Neural progenitor cell (in vitro differentiated cells): Measurements from ENCODE around the gene SIPA1. TPM values are rescaled to one million over a fixed set of nuclear protein-coding genes. Genes with fewer than 3 reads are reported as not detected.

Experiments
- DNase-seq: peaks from one replicate; pipeline ENCODE4 v3.0.0-alpha.2; 2016; ENCODE audit warnings: low spot score
- H2AFZ ChIP-seq: fragments of 200-600 bp; sonication (generic); replicated peaks from 2 replicates; pipeline ENCODE4 v1.6.1; 2016; ENCODE audit warnings: antibody characterized with exemption
- H3F3A ChIP-seq: fragments of 200-600 bp; sonication (generic); 2 replicates; pipeline ENCODE4 v1.6.1; 2016; ENCODE audit warnings: antibody characterized with exemption, low read depth
- H3K27ac ChIP-seq: fragments of 200-600 bp; sonication (generic); 2 replicates; pipeline ENCODE4 v1.5.1; 2016; ENCODE audit warnings: mild to moderate bottlenecking
- H3K27me3 ChIP-seq: fragments of 200-600 bp; sonication (generic); 2 replicates; pipeline ENCODE4 v1.6.1; 2016; ENCODE audit warnings: mild to moderate bottlenecking, moderate library complexity
- H3K36me3 ChIP-seq: fragments of 200-600 bp; sonication (generic); 2 replicates; pipeline ENCODE4 v1.5.1; 2016
- H3K4me1 ChIP-seq: fragments of 200-600 bp; sonication (generic); 2 replicates; pipeline ENCODE4 v1.6.1; 2016; ENCODE audit warnings: mixed run types
- H3K4me2 ChIP-seq: fragments of 200-600 bp; sonication (generic); 2 replicates; pipeline ENCODE4 v1.6.1; 2016
- H3K4me3 ChIP-seq: fragments of 200-600 bp; sonication (generic); 2 replicates; pipeline ENCODE4 v1.5.1; 2016
- H3K79me2 ChIP-seq: fragments of 200-600 bp; sonication (generic); 2 replicates; pipeline ENCODE4 v1.6.1; 2016; ENCODE audit warnings: low read depth
- H3K9ac ChIP-seq: fragments of 200-600 bp; sonication (generic); 2 replicates; pipeline ENCODE4 v1.6.1; 2016
- H3K9me3 ChIP-seq: fragments of 200-600 bp; sonication (generic); 2 replicates; pipeline ENCODE4 v1.5.1; 2016; ENCODE audit warnings: low read depth
- H4K20me1 ChIP-seq: fragments of 200-600 bp; sonication (generic); 2 replicates; pipeline ENCODE4 v1.6.1; 2016; ENCODE audit warnings: low read depth
- H3K27ac Mint-ChIP-seq: 3 replicates; pipeline ENCODE4 v1.8.0; 2021; ENCODE audit warnings: mixed read lengths
- H3K27me3 Mint-ChIP-seq: 2 replicates; pipeline ENCODE4 v1.8.0; 2022; ENCODE audit warnings: low read depth, mild to moderate bottlenecking, inconsistent platforms, moderate library complexity, mixed read lengths; ENCODE audit not compliant: insufficient read depth
- H3K36me3 Mint-ChIP-seq: 3 replicates; pipeline ENCODE4 v1.8.0; 2021; ENCODE audit warnings: mixed read lengths
- H3K4me1 Mint-ChIP-seq: 3 replicates; pipeline ENCODE4 v1.8.0; 2021; ENCODE audit warnings: mixed read lengths
- H3K4me3 Mint-ChIP-seq: 3 replicates; pipeline ENCODE4 v1.8.0; 2021; ENCODE audit warnings: mild to moderate bottlenecking, moderate library complexity, mixed read lengths
- H3K9me3 Mint-ChIP-seq: 3 replicates; pipeline ENCODE4 v1.8.0; 2020; ENCODE audit warnings: mixed read lengths
- EZH2 ChIP-seq: fragments of 200-600 bp; sonication (generic); IDR thresholded peaks from 2 replicates; pipeline ENCODE4 v1.6.1; 2017; ENCODE audit warnings: antibody characterized with exemption, mild to moderate bottlenecking, moderate library complexity
- EZH2phosphoT487 ChIP-seq: fragments of 200-600 bp; sonication (generic); IDR thresholded peaks from 2 replicates; pipeline ENCODE4 v1.6.1; 2017; ENCODE audit warnings: antibody characterized with exemption
- total RNA-seq: library from RNA; depleted of rRNA; stranded (reverse); fragments of >200 nt; gene quantifications from 2 replicates; pipeline ENCODE4 v1.2.3, GENCODE V29; 2015; ENCODE audit warnings: low replicate concordance
- TF ChIP-seq, protein P1 (sequence below): fragments of 200-600 bp; sonication (generic); IDR thresholded peaks from 2 replicates; pipeline ENCODE4 v1.5.1; 2017; ENCODE audit warnings: antibody characterized with exemption, mild to moderate bottlenecking

Gene SIPA1
- total RNA-seq, 1 donor from 2014 or later, result 4.7 TPM

DNA sequence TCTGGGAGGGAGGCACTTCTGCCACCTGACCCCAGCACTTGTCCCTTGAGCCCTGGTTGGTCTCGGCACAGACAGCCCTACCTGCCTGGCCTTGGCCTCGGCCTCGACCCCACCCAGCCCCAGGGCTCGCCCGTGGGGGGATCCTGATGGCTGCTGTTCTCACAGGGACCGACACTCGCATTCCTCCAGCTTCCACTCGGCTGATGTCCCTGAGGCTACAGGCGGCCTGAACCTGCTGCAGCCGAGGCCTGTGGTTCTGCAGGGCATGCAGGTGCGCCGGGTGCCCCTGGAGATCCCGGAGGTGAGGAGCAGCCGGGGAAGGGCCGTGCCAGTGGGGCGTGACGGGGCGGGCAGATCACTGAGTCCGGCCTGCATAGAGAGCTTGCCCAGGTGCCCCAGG lies 17.2 kb upstream of the SIPA1 start:
- no peak overlapping the region for H3K27ac Mint-ChIP-seq
- Histone ChIP-seq H3K9me3 (no peaks in the 10 kb centered on the region), H3K4me3 (no peak overlapping the region), H3K36me3 (no peaks in the 10 kb centered on the region), H3K9ac (no peak overlapping the region), H3K4me1 (peaks cover 6% of the 10 kb centered on the region), H3K27me3 (no peaks in the 10 kb centered on the region), H4K20me1 (peaks cover 10% of the 10 kb centered on the region), H3K27ac (no peak overlapping the region), H2AFZ (no peak overlapping the region), H3F3A (peaks cover 5% of the 10 kb centered on the region), H3K79me2 (peaks cover 19% of the 10 kb centered on the region), H3K4me2 (no peak overlapping the region)
- H3K27me3 Mint-ChIP-seq, result peaks cover 2% of the 10 kb centered on the region
- peaks cover 7% of the 10 kb centered on the region for H3K36me3 Mint-ChIP-seq
- no peak for TF ChIP-seq EZH2
- TF ChIP-seq, protein P1, sequence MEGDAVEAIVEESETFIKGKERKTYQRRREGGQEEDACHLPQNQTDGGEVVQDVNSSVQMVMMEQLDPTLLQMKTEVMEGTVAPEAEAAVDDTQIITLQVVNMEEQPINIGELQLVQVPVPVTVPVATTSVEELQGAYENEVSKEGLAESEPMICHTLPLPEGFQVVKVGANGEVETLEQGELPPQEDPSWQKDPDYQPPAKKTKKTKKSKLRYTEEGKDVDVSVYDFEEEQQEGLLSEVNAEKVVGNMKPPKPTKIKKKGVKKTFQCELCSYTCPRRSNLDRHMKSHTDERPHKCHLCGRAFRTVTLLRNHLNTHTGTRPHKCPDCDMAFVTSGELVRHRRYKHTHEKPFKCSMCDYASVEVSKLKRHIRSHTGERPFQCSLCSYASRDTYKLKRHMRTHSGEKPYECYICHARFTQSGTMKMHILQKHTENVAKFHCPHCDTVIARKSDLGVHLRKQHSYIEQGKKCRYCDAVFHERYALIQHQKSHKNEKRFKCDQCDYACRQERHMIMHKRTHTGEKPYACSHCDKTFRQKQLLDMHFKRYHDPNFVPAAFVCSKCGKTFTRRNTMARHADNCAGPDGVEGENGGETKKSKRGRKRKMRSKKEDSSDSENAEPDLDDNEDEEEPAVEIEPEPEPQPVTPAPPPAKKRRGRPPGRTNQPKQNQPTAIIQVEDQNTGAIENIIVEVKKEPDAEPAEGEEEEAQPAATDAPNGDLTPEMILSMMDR, result no peak
- no peak for TF ChIP-seq EZH2phosphoT487
- H3K9me3 Mint-ChIP-seq, result no peaks in the 10 kb centered on the region
- H3K4me1 Mint-ChIP-seq, result peaks cover 9% of the 10 kb centered on the region
- no peak overlapping the region for H3K4me3 Mint-ChIP-seq
- DNase-seq, result no peak

DNA sequence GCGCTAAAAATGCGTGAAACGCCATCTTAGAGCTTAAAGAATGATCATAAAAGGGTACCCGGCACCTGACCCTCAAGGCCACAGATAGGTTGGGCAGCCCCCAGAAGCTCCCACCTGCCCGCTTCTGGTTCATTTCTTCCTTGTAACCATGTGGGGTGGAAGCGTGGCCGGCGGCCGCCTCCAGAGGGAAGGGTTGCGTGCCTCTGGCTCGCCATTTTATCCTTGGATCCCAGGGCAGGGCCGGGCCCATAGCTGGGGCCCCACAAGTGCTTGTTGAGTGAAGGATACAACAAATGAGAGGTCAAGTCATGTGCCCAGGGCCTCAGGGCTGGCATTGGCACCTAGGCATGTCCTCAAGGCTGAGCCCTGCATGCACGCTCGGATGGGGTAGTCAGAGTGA lies 16.4 kb upstream of the SIPA1 start:
- H4K20me1 ChIP-seq, result peaks cover 6% of the 10 kb centered on the region
- H3K9me3 Mint-ChIP-seq, result no peaks in the 10 kb centered on the region
- H3K4me3 ChIP-seq, result no peak overlapping the region
- H3K4me3 Mint-ChIP-seq, result no peak overlapping the region
- H3K4me2 ChIP-seq, result no peak overlapping the region
- H3K27me3 ChIP-seq, result no peaks in the 10 kb centered on the region
- peaks cover 12% of the 10 kb centered on the region for H3K79me2 ChIP-seq
- no peak overlapping the region for H3K9ac ChIP-seq
- no peak overlapping the region for H3K27ac Mint-ChIP-seq
- DNase-seq, result no peak
- H3K27me3 Mint-ChIP-seq, result peaks cover 2% of the 10 kb centered on the region
- H2AFZ ChIP-seq, result no peak overlapping the region
- H3K27ac ChIP-seq, result no peak overlapping the region
- H3F3A ChIP-seq, result peaks cover 4% of the 10 kb centered on the region
- peaks cover 4% of the 10 kb centered on the region for H3K4me1 ChIP-seq
- H3K36me3 Mint-ChIP-seq, result peaks cover 9% of the 10 kb centered on the region
- H3K36me3 ChIP-seq, result no peaks in the 10 kb centered on the region
- peaks cover 10% of the 10 kb centered on the region for H3K4me1 Mint-ChIP-seq
- TF ChIP-seq, protein P1, result no peak
- TF ChIP-seq EZH2phosphoT487, result no peak
- no peaks in the 10 kb centered on the region for H3K9me3 ChIP-seq

DNA sequence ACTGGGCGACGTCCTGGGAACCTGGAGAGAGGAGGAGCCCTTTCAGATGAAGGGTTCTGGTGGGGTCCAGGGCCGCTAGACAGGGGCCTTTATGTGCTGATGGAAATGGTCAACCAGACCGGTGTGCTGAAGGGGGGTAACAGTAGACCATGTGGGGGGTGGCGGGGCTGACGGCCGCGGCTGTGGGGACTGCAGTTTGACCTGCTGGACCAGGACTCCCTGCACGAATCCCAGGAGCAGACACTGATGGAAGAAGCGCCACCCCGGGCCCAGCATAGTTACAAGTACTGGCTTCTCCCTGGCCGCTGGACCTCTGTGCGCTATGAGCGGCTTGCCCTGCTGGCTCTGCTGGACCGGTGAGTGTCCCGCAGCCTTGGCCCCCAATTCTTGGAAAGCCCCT lies 15.9 kb upstream of the SIPA1 start:
- no peak overlapping the region for H3K27ac ChIP-seq
- H3K27me3 ChIP-seq, result no peaks in the 10 kb centered on the region
- Mint-ChIP-seq H3K36me3 (peaks cover 11% of the 10 kb centered on the region), H3K27me3 (peaks cover 2% of the 10 kb centered on the region), H3K4me3 (no peak overlapping the region), H3K9me3 (no peaks in the 10 kb centered on the region), H3K4me1 (peaks cover 5% of the 10 kb centered on the region), H3K27ac (no peak overlapping the region)
- peaks cover under 1% of the 10 kb centered on the region for H4K20me1 ChIP-seq
- H2AFZ ChIP-seq, result no peak overlapping the region
- H3K36me3 ChIP-seq, result no peaks in the 10 kb centered on the region
- no peak overlapping the region for H3K4me3 ChIP-seq
- no peaks in the 10 kb centered on the region for H3K9me3 ChIP-seq
- DNase-seq, result no peak
- H3K79me2 ChIP-seq, result peaks cover 6% of the 10 kb centered on the region
- H3K9ac ChIP-seq, result no peak overlapping the region
- H3K4me1 ChIP-seq, result no peaks in the 10 kb centered on the region
- TF ChIP-seq, protein P1, result no peak
- TF ChIP-seq EZH2phosphoT487 (no peak), EZH2 (no peak)
- peaks cover 4% of the 10 kb centered on the region for H3F3A ChIP-seq
- H3K4me2 ChIP-seq, result no peak overlapping the region

DNA sequence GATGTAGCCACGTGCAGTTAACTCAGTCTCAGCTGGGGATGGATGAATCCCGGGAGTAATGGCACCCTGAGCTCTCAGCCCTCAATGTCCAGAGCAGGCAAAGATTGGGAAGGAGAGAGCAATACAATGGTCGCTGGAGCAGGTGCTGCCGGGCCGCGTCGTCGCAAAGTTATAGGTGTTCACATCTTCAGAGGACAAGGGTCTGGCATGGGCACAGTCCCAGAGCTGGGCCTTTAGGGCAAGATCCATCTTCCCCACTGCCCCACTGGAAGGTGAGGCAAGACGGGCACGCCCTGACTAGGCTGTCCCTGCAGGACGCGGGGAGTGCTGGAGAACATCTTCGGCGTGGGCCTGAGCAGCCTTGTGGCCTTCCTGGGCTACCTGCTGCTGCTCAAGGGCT lies 14.7 kb upstream of the SIPA1 start:
- peaks cover 11% of the 10 kb centered on the region for H3K36me3 Mint-ChIP-seq
- Histone ChIP-seq H3K9ac (no peak overlapping the region), H4K20me1 (no peaks in the 10 kb centered on the region), H3K27me3 (no peaks in the 10 kb centered on the region), H3K4me1 (no peaks in the 10 kb centered on the region), H3K9me3 (no peaks in the 10 kb centered on the region), H3K36me3 (no peaks in the 10 kb centered on the region), H3K4me2 (no peak overlapping the region), H3K79me2 (no peaks in the 10 kb centered on the region), H3K27ac (no peak overlapping the region), H2AFZ (no peak overlapping the region), H3K4me3 (no peak overlapping the region), H3F3A (peaks cover 4% of the 10 kb centered on the region)
- H3K27me3 Mint-ChIP-seq, result peaks cover 2% of the 10 kb centered on the region
- peaks cover 5% of the 10 kb centered on the region for H3K4me1 Mint-ChIP-seq
- peak overlapping the region; percentile 41 for H3K4me3 Mint-ChIP-seq
- TF ChIP-seq, protein P1, result no peak
- no peak for TF ChIP-seq EZH2
- TF ChIP-seq EZH2phosphoT487, result no peak
- DNase-seq, result no peak
- H3K9me3 Mint-ChIP-seq, result no peaks in the 10 kb centered on the region
- H3K27ac Mint-ChIP-seq, result no peak overlapping the region
